DND-41 (cell line): ENCODE data around the gene VWA8.

Experiments used
- ATAC-seq: fragments of 200-7000 bp; cut with Tn5 transposase; 3 replicates; pipeline ENCODE4 v1.9.1; 2021; ENCODE audit warnings: low read depth; ENCODE audit not compliant: insufficient read depth
- DNase-seq: peaks from one replicate; pipeline ENCODE4 v3.0.0-alpha.2; 2020
- H2AFZ ChIP-seq: 2 replicates; pipeline ENCODE4 v1.6.0; 2012; ENCODE audit warnings: low read depth, low read length
- H3K27ac ChIP-seq: 2 replicates; pipeline ENCODE4 v1.5.1; 2012; ENCODE audit warnings: low read length, inconsistent platforms
- H3K27me3 ChIP-seq: fragments of 200-600 bp; sonication (generic); 2 replicates; pipeline ENCODE4 v1.6.0; 2012; ENCODE audit warnings: low read length, mild to moderate bottlenecking, inconsistent platforms; ENCODE audit not compliant: insufficient read depth, poor library complexity
- H3K36me3 ChIP-seq: 2 replicates; pipeline ENCODE4 v1.5.1; 2012; ENCODE audit warnings: low read length, inconsistent platforms; ENCODE audit not compliant: insufficient read depth
- H3K4me1 ChIP-seq: 2 replicates; pipeline ENCODE4 v1.5.1; 2012; ENCODE audit warnings: mild to moderate bottlenecking, low read length; ENCODE audit not compliant: insufficient read depth
- H3K4me2 ChIP-seq: 2 replicates; pipeline ENCODE4 v1.6.0; 2012; ENCODE audit warnings: mild to moderate bottlenecking, moderate library complexity, low read length, inconsistent platforms; ENCODE audit not compliant: insufficient read depth
- H3K4me3 ChIP-seq, 2 experiments: fragments of 200-600 bp in 1 of 2; shearing (Covaris generic) in 1 of 2; 2 replicates each; pipeline ENCODE4 v1.5.1; 2012 to 2016; ENCODE audit warnings: inconsistent platforms in 2 of 2, low read length in 2 of 2, mild to moderate bottlenecking in 2 of 2, low read depth in 1 of 2, moderate library complexity in 1 of 2
- H3K79me2 ChIP-seq: 2 replicates; pipeline ENCODE4 v1.6.0; 2012; ENCODE audit warnings: low read length, inconsistent platforms; ENCODE audit not compliant: insufficient read depth
- H3K9ac ChIP-seq: 2 replicates; pipeline ENCODE4 v1.6.0; 2012; ENCODE audit warnings: low read depth, mild to moderate bottlenecking, inconsistent platforms, low read length, moderate library complexity
- H3K9me3 ChIP-seq: 2 replicates; pipeline ENCODE4 v1.5.1; 2012; ENCODE audit warnings: low read length, moderate library complexity, mild to moderate bottlenecking, inconsistent platforms; ENCODE audit not compliant: insufficient read depth, severe bottlenecking
- H4K20me1 ChIP-seq: 2 replicates; pipeline ENCODE4 v1.6.0; 2012; ENCODE audit warnings: low read length; ENCODE audit not compliant: insufficient read depth
- EZH2 ChIP-seq: IDR thresholded peaks from 3 replicates; pipeline ENCODE4 v1.6.1; 2012; ENCODE audit warnings: borderline replicate concordance, low read depth, mild to moderate bottlenecking, moderate library complexity, low read length, inconsistent platforms; ENCODE audit not compliant: severe bottlenecking
- TF ChIP-seq, protein P1 (sequence below): IDR thresholded peaks from 2 replicates; pipeline ENCODE4 v1.5.1; 2012; ENCODE audit warnings: borderline replicate concordance, low read length, moderate library complexity, mild to moderate bottlenecking; ENCODE audit not compliant: poor library complexity, severe bottlenecking; ENCODE audit errors: extremely low read depth

VWA8 gene

DNA sequence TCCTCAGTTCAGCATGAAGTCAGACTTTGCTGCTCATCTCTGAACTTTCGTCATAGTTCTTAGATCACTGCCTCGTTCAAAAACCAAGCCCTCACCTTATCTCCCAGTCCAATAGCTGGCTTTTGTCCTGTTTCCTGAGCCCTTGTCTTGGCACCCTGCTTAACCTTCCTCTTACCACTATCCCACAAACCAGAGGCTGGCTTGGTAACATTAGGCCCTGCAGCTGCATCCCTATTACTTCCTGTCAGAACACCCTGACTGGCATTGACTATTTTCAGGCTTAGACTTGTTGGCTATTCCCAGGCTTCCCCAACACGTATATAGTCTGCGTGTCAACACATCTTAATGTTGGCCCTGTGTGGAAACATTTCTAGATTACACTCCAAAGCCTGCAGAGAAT, 172.4 kb downstream of the VWA8 start:
- peak; percentile 47; the same call in 1 of the 3 replicates for ATAC-seq
- H3K9me3 ChIP-seq, result no peaks in the 10 kb centered on the region
- no peak overlapping the region for H2AFZ ChIP-seq
- H3K36me3 ChIP-seq, result peaks cover 4% of the 10 kb centered on the region; the same call in 1 of the 2 replicates
- no peaks in the 10 kb centered on the region for H3K4me1 ChIP-seq
- H3K9ac ChIP-seq, result no peak overlapping the region
- TF ChIP-seq, protein P1, sequence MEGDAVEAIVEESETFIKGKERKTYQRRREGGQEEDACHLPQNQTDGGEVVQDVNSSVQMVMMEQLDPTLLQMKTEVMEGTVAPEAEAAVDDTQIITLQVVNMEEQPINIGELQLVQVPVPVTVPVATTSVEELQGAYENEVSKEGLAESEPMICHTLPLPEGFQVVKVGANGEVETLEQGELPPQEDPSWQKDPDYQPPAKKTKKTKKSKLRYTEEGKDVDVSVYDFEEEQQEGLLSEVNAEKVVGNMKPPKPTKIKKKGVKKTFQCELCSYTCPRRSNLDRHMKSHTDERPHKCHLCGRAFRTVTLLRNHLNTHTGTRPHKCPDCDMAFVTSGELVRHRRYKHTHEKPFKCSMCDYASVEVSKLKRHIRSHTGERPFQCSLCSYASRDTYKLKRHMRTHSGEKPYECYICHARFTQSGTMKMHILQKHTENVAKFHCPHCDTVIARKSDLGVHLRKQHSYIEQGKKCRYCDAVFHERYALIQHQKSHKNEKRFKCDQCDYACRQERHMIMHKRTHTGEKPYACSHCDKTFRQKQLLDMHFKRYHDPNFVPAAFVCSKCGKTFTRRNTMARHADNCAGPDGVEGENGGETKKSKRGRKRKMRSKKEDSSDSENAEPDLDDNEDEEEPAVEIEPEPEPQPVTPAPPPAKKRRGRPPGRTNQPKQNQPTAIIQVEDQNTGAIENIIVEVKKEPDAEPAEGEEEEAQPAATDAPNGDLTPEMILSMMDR, result no peak
- TF ChIP-seq EZH2, result no peak
- no peak overlapping the region for H3K4me2 ChIP-seq
- DNase-seq, result no peak
- no peaks in the 10 kb centered on the region for H4K20me1 ChIP-seq
- H3K79me2 ChIP-seq, result no peaks in the 10 kb centered on the region
- no peak overlapping the region for H3K4me3 ChIP-seq
- no peaks in the 10 kb centered on the region for H3K27me3 ChIP-seq
- no peak overlapping the region for H3K27ac ChIP-seq

DNA sequence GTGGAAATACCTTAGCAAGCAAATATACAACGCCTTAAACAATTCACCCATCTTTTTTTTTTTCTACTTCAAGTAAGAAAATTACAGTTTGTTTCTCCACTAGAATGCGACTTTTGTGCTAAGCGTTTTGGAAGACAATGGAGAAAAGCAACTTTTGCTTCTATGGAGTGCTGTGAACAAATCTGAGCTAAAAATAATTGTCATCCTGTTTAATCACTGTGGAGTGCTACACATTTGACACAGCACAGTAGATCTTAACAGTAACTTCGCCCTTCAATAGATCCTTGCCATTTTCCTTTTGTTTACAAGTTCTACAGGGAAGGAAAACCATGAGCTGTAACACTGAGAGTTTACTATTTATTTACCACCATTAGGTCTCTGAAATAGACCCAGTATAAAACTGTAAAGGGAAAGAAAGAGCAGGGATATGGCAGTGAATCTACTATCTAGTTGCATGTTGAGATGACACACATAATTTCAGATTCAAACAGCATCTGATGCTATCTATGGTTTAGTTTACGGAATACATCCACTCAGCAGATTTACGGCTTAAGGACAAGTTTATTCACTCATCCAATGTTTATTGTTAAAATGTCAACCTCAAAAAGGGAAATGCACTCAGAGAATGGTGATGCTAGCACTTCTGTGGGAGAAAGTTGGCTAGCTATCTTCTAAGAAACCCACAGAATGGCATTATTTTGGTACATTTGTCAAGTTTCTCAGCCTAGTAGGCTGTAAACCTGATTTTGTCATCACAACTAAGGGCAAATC, 175.3 kb downstream of the VWA8 start:
- Histone ChIP-seq H3K27me3 (no peaks in the 10 kb centered on the region), H3K9me3 (no peaks in the 10 kb centered on the region), H3K79me2 (no peaks in the 10 kb centered on the region), H2AFZ (no peak overlapping the region), H3K36me3 (peaks cover 9% of the 10 kb centered on the region; the same call in 1 of the 2 replicates), H3K4me1 (no peaks in the 10 kb centered on the region), H3K9ac (no peak overlapping the region), H3K4me3 (no peak overlapping the region), H3K4me2 (no peak overlapping the region), H4K20me1 (no peaks in the 10 kb centered on the region), H3K27ac (no peak overlapping the region)
- ATAC-seq, result no peak
- TF ChIP-seq, protein P1, result no peak
- TF ChIP-seq EZH2, result no peak
- no peak for DNase-seq

DNA sequence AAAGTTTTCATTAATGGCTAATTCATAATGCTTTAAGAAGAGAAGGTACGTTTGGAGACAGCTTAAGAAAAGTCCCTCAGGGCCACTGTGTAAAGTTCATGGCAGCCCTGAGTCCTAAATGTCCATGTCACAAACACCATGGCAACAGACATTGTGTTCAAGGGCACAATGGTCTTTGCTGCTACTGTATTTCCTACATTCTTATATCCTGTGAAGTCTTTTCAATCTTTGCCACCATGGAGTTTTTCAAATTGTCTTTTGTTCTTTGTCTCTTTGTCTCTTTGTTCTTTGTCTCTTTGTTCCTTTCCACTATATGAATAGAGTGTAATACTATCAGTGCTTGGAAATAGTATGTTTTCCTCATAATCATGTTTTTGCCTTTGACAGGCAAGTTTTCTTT, 178.8 kb downstream of the VWA8 start:
- Histone ChIP-seq H3K9me3 (no peaks in the 10 kb centered on the region), H3K27me3 (no peaks in the 10 kb centered on the region), H4K20me1 (no peaks in the 10 kb centered on the region), H3K27ac (no peak overlapping the region), H2AFZ (no peak overlapping the region), H3K4me3 (no peak overlapping the region), H3K36me3 (peaks cover 14% of the 10 kb centered on the region; the same call in 1 of the 2 replicates), H3K4me1 (no peaks in the 10 kb centered on the region), H3K9ac (no peak overlapping the region), H3K4me2 (no peak overlapping the region), H3K79me2 (no peaks in the 10 kb centered on the region)
- no peak for DNase-seq
- TF ChIP-seq EZH2, result no peak
- TF ChIP-seq, protein P1, result no peak
- ATAC-seq, result no peak
